Panc1 (cell line): ENCODE measurements around the gene PRTFDC1. TPM values are rescaled to one million over a fixed set of nuclear protein-coding genes. Genes with fewer than 3 reads are reported as not detected.

Experiments used
- ATAC-seq: fragments of 200-7000 bp; cut with Tn5 transposase; 2 replicates; pipeline ENCODE4 v1.9.1; 2020; ENCODE audit warnings: mild to moderate bottlenecking, moderate library complexity
- BruUV-seq: library from RNA; stranded (reverse); fragments of 400-500 nt; replicated peaks from 2 replicates; lab custom pipeline; 2021; lab: Mats Ljungman, UMichigan
- CTCF ChIA-PET: fragments of 300-600 bp; sonication (Branson Sonifier 250); formaldehyde crosslinking; loops from one replicate; lab custom pipeline; 2022; ENCODE audit warnings: antibody characterized with exemption; lab: Charles Lee
- POLR2A ChIA-PET: fragments of 300-600 bp; sonication (Branson Sonifier 250); formaldehyde crosslinking; loops from one replicate; lab custom pipeline; 2022; ENCODE audit warnings: antibody characterized with exemption; lab: Charles Lee
- DNase-seq: peaks from one replicate; pipeline ENCODE4 v3.0.0-alpha.2; 2010; ENCODE audit warnings: low read depth, low spot score
- H3K27ac ChIP-seq: 2 replicates; pipeline ENCODE4 v1.5.1; 2011; ENCODE audit warnings: mild to moderate bottlenecking, low read length, inconsistent platforms
- H3K27me3 ChIP-seq: fragments of 200-500 bp; sonication (Bioruptor generic); 2 replicates; pipeline ENCODE4 v1.6.0; 2014; ENCODE audit warnings: low read length, inconsistent platforms; ENCODE audit not compliant: control insufficient read depth, insufficient read depth
- H3K36me3 ChIP-seq: fragments of 200-500 bp; sonication (Bioruptor generic); 2 replicates; pipeline ENCODE4 v1.5.1; 2014; ENCODE audit warnings: inconsistent platforms, mild to moderate bottlenecking, low read length, moderate library complexity; ENCODE audit not compliant: control insufficient read depth, insufficient read depth
- H3K4me1 ChIP-seq: 2 replicates; pipeline ENCODE4 v1.5.1; 2011; ENCODE audit warnings: inconsistent platforms, mild to moderate bottlenecking, low read length, moderate library complexity; ENCODE audit not compliant: control insufficient read depth, insufficient read depth
- H3K4me3 ChIP-seq, 2 experiments: 2 replicates each; pipeline ENCODE4 v1.5.1; 2011 to 2012; ENCODE audit warnings: low read depth in 2 of 2, low read length in 2 of 2, mild to moderate bottlenecking in 2 of 2, inconsistent platforms in 1 of 2, moderate library complexity in 1 of 2
- H3K9me3 ChIP-seq: fragments of 200-500 bp; sonication (Bioruptor generic); 2 replicates; pipeline ENCODE4 v1.5.1; 2014; ENCODE audit warnings: low read depth, mild to moderate bottlenecking, inconsistent platforms, low read length, moderate library complexity; ENCODE audit not compliant: control insufficient read depth, insufficient read depth
- POLR2AphosphoS5 ChIP-seq: IDR thresholded peaks from 2 replicates; pipeline ENCODE4 v1.6.1; 2012; ENCODE audit warnings: mild to moderate bottlenecking, low read depth, low read length, moderate library complexity
- SIN3A ChIP-seq: IDR thresholded peaks from 2 replicates; pipeline ENCODE4 v1.6.1; 2012; ENCODE audit warnings: low read depth, mild to moderate bottlenecking, low read length, moderate library complexity, borderline replicate concordance; ENCODE audit not compliant: insufficient read depth
- TCF7L2 ChIP-seq: IDR thresholded peaks from 2 replicates; pipeline ENCODE4 v1.6.1; 2011; ENCODE audit warnings: mild to moderate bottlenecking, low read depth, low read length, inconsistent platforms
- in situ Hi-C: cut with HindIII; loops from 2 replicates; pipeline ENCODE4 v1.10.0; 2016; ENCODE audit warnings: low sequenced_read_pairs, low pct_unique_long_range_greater_than_20kb
- intact Hi-C: fragments of 100-400 bp; cut with micrococcal nuclease; formaldehyde crosslinking; loops from one replicate; pipeline ENCODE4 v1.10.0; 2022; ENCODE audit not compliant: unreplicated experiment
- total RNA-seq: library from RNA; stranded (reverse); gene quantifications from one replicate; pipeline ENCODE4 v1.2.1, GENCODE V29; 2021; ENCODE audit not compliant: unreplicated experiment
- TF ChIP-seq, protein P1 (sequence below): fragments of 450-650 bp; IDR thresholded peaks from 2 replicates; pipeline ENCODE4 v1.5.1; 2017; ENCODE audit warnings: mild to moderate bottlenecking
- TF ChIP-seq, protein P2 (sequence below), 2 experiments: IDR thresholded peaks; 2 replicates each; pipeline ENCODE4 v1.6.1; 2011 to 2012; ENCODE audit warnings: low read depth in 2 of 2, control low read depth in 1 of 2, low read length in 1 of 2, mild to moderate bottlenecking in 1 of 2, moderate library complexity in 1 of 2; ENCODE audit not compliant: insufficient read depth in 1 of 2

The PRTFDC1 gene
- total RNA-seq, 1 experiment from 2014 or later: 3.0 TPM

DNA sequence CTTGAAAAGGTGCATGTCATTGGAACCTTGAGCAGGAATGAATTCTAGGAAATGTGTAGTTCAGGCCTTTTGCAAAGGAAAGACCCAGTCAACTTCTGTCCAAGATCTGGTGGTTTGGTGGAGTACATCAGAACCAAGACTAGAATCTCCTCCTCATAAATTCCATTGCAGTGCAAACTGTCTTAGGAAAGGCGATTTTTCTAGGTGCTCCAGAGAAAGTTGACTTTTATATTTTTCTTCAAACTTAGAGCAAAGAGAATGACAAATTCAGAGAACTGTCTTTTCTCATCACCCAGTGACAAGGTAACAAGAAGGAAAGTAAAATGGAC is 50.0 kb downstream of the PRTFDC1 start:
- H3K4me3 ChIP-seq: no peak overlapping the region
- BruUV-seq: no TSS peak
- peak overlapping the region; percentile 54; the same call in 1 of the 2 replicates for H3K27ac ChIP-seq
- no peak for DNase-seq
- peaks cover 13% of the 10 kb centered on the region for H3K4me1 ChIP-seq
- CTCF ChIA-PET: no interaction called here
- POLR2A ChIA-PET: no interaction called here
- no peaks in the 10 kb centered on the region for H3K36me3 ChIP-seq
- TF ChIP-seq TCF7L2 (no peak), SIN3A (no peak), POLR2AphosphoS5 (no peak)
- TF ChIP-seq, protein P1, sequence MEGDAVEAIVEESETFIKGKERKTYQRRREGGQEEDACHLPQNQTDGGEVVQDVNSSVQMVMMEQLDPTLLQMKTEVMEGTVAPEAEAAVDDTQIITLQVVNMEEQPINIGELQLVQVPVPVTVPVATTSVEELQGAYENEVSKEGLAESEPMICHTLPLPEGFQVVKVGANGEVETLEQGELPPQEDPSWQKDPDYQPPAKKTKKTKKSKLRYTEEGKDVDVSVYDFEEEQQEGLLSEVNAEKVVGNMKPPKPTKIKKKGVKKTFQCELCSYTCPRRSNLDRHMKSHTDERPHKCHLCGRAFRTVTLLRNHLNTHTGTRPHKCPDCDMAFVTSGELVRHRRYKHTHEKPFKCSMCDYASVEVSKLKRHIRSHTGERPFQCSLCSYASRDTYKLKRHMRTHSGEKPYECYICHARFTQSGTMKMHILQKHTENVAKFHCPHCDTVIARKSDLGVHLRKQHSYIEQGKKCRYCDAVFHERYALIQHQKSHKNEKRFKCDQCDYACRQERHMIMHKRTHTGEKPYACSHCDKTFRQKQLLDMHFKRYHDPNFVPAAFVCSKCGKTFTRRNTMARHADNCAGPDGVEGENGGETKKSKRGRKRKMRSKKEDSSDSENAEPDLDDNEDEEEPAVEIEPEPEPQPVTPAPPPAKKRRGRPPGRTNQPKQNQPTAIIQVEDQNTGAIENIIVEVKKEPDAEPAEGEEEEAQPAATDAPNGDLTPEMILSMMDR: no peak
- TF ChIP-seq, protein P2, sequence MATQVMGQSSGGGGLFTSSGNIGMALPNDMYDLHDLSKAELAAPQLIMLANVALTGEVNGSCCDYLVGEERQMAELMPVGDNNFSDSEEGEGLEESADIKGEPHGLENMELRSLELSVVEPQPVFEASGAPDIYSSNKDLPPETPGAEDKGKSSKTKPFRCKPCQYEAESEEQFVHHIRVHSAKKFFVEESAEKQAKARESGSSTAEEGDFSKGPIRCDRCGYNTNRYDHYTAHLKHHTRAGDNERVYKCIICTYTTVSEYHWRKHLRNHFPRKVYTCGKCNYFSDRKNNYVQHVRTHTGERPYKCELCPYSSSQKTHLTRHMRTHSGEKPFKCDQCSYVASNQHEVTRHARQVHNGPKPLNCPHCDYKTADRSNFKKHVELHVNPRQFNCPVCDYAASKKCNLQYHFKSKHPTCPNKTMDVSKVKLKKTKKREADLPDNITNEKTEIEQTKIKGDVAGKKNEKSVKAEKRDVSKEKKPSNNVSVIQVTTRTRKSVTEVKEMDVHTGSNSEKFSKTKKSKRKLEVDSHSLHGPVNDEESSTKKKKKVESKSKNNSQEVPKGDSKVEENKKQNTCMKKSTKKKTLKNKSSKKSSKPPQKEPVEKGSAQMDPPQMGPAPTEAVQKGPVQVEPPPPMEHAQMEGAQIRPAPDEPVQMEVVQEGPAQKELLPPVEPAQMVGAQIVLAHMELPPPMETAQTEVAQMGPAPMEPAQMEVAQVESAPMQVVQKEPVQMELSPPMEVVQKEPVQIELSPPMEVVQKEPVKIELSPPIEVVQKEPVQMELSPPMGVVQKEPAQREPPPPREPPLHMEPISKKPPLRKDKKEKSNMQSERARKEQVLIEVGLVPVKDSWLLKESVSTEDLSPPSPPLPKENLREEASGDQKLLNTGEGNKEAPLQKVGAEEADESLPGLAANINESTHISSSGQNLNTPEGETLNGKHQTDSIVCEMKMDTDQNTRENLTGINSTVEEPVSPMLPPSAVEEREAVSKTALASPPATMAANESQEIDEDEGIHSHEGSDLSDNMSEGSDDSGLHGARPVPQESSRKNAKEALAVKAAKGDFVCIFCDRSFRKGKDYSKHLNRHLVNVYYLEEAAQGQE (IDR thresholded peaks at IDR 0.05; ENCODE audit: insufficient read depth in 1 of 2, low read depth in 2 of 2, low read length in 1 of 2): no peak
- H3K9me3 ChIP-seq: no peaks in the 10 kb centered on the region
- no peaks in the 10 kb centered on the region for H3K27me3 ChIP-seq
- in situ Hi-C loops (no loop called here), intact Hi-C loops (no loop called here)
- ATAC-seq: no peak

DNA sequence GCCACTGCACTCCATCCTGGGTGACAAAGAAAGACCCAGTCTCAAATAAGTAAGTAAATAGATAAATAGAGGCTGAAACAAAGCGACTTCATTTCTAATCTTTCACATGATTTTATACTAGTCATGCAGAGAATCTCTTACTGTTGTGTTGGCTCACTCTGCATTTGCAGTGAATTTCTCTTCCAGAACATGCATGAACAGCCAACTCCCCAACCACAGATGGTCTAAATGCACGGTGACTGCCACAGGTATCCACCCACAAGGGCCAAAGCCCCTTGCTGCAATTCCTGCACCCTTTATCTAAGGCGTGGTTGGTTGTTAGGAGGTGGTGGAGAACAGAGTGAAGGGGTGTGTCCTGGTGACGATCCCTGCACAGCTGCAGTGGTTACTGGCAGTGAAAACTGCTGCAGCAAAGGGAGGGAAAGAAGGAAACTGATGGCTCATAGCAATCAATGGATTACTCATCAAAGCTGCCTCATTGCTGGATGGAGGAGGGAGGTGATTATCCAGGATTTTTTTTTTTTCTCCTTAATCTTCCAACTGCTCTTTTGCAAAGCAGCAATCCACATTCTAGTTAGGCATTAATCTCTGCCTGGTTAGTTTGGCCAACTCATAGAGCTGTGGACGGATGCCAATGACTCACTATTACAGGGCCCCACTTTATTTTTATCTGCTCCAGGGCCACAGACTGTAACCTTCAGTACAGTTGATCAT is 50.6 kb downstream of the PRTFDC1 start:
- Histone ChIP-seq H3K36me3 (no peaks in the 10 kb centered on the region), H3K4me3 (0 out of 4 replicates have a peak overlapping the region, but pooled peaks of 1 of the 2 experiments have one; percentile 16), H3K9me3 (no peaks in the 10 kb centered on the region), H3K4me1 (peaks cover 15% of the 10 kb centered on the region), H3K27me3 (no peaks in the 10 kb centered on the region), H3K27ac (peak overlapping the region; percentile 61)
- in situ Hi-C loops (no loop called here), intact Hi-C loops (no loop called here)
- TF ChIP-seq POLR2AphosphoS5 (no peak), SIN3A (no peak)
- TF ChIP-seq, protein P2 (IDR thresholded peaks at IDR 0.05; ENCODE audit: insufficient read depth in 1 of 2, low read depth in 2 of 2, low read length in 1 of 2): no peak
- POLR2A ChIA-PET: no interaction called here
- no TSS peak for BruUV-seq
- peak; percentile 92 for ATAC-seq
- peak; percentile 82 for DNase-seq
- CTCF ChIA-PET: no interaction called here
